Kidney tubule cell (primary cell): ENCODE measurements around the gene GTF3C2.

Source experiments
- DNase-seq: peaks from one replicate; pipeline ENCODE4 v3.0.0-alpha.2; 2018; ENCODE audit warnings: low spot score

Gene GTF3C2

GRCh38 chr2:27356382-27357181 is at the start of gene GTF3C2:
Gene GTF3C2, minus strand, starts transcription at chr2:27356764. Its CDS starts 13,210 bp downstream, at chr2:27343554.
- DNase-seq, result peak; percentile 98

- no peak for DNase-seq
These were observed 44.0 kb upstream of the GTF3C2 start for GRCh38 chr2:27400348-27401135.

DNA sequence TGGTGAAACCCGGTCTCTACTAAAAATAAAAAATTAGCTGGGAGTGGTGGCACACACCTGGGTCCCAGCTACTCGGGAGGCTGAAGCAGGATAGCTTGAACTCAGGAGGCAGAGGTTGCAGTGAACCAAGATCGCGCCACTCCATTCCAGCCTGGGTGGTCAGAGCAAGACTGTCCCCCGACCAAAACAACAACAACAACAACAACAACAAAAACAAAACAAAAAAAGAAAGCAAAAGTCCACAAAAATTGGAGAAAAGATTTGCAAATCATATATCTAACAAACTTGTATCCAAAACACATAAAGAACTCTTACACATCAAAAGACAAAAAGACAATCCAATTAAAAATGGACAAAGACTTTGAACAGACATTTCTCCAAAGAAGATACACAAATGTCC is 42.4 kb upstream of the GTF3C2 start:
- DNase-seq, result no peak

DNA sequence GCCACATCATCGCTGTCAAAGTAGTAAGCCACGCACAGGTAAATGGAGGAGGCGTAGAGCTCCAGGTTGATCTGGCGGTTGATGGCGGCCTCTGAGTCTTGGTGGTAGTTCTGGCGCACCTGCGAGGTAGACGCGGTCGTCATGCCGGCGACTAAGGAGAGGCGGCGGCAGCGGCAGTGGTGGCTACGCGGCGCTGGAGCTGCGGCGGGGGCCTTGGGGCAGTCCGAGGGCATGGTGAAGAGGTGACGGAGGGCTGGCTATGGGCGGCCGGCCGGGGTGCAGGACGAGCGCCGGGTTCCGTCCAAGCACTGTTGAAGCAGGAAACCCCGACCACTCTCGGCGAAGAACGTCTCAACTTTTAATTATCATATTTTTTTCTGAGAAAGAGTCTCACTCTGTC is 36.7 kb upstream of the GTF3C2 start:
- DNase-seq, result no peak

- DNase-seq, result no peak
These were observed 34.5 kb upstream of the GTF3C2 start for GRCh38 chr2:27390822-27391679.

DNA sequence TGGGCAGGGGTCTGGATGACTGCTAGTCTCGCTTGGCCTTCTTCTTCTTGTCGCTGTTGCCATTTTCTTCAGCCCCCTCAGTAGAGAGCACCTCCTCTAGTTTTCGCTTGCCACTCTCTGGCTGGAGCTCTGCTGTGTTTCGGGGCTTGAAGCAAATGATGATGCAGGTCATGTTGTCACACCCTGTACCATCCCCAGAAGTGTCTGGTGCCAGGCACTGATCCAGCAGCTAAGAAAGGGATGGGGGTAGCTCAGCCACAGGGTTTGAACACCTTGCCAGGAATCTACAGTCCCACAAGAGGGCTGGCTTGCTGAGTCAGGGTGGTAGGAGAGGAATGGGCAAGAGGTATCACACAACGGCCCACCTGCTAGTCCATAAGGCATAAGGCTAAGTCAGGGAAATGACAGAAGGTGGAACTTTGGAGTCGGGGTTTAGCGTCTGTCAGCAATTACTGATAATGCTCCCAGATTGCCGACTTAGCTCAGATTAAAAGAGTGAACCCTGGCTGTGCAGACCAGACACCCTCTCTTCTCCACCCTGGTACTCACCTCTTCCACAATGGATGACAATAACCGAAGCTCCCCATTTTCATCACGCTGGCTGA is 25.1 kb upstream of the GTF3C2 start:
- no peak for DNase-seq

GRCh38 chr2:27380626-27381545 is 24.3 kb upstream of the GTF3C2 start, which contains the start of gene ZNF513:
Gene ZNF513, minus strand, starts transcription at chr2:27380734. Its CDS starts 208 bp downstream, at chr2:27380526.
- peak; percentile 94 for DNase-seq

DNA sequence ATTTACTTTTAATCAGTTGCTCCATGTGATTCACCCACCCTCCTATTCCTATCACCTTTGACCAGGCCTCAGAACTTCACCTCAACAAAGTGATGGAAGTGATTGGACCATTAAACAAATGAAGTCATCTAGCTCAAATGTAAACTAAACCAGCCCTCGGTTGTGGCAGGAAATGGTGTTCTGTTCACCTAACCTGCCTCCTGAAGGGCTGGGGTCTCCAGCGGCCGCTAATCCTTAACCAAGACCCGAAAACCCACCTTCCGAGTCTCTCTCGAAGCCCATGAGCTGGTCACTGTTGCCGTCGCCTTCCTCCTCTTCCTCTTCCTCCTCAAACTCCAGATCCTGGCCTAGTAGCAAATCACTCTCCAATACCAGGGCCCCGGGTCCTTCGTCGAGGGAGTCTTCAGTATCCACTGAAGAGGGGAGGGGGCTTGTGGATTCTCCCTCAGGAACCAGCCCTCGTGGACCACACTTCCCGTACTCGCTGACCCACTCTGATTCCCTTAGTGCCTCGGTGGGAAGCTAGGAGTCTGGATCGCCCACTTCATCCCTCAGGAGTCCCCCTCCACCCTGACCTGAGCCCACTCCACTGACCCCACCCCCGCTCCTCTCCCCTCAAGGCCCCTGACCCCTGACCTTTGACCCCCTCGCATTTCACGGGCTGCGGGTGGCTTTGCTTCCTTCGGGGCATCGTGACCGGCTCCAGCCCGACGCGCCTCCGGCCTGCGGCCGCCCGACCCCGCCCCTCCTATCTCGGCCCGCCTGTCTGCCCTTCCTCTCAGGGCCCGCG is 23.5 kb upstream of the GTF3C2 start:
- peak; percentile 77 for DNase-seq

DNA sequence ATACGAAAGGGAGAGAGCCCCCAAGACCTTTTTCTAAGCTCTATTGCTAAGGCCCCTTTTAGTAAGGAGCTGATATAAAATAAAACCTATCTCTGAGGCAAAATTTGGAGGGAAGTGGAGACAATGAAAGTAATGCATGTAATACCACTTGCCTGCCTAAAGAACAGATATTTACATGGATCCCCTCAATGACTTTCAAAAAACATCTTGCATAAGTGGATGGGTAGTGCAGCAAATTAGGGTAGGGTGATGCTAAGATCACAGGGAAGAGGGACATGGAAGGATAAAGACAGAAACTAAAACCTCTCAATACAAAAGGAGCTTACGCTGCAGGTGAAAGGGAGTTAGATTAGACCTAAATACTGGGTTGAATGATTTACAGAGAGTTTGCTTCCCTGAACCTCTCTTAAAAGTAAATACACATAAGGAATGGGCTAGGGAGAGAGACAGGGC is 22.8 kb upstream of the GTF3C2 start:
- DNase-seq, result no peak

DNA sequence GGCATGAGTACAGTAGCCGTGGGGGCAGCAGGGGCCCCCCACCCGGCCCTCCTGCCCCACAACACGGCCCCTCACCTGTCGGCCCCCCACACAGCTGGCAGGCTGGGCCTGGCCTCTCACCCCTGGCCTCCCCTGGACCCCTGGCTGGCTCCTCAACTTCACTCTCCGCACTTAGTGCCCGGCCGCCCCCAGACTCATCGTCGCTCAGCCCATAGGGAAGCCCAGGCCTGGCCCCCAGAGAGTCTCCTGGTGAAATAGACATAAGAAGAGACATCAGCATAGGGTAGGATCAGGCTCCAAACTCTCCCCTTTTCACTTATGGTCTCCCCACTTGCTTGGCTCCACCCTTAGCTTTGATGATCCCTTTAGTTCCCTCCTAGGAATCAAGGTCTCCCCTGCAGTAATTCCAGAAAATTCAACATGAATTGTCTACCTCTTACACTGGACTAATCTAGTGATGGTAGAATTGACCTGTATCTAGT is 22.3 kb upstream of the GTF3C2 start:
- DNase-seq, result no peak

DNA sequence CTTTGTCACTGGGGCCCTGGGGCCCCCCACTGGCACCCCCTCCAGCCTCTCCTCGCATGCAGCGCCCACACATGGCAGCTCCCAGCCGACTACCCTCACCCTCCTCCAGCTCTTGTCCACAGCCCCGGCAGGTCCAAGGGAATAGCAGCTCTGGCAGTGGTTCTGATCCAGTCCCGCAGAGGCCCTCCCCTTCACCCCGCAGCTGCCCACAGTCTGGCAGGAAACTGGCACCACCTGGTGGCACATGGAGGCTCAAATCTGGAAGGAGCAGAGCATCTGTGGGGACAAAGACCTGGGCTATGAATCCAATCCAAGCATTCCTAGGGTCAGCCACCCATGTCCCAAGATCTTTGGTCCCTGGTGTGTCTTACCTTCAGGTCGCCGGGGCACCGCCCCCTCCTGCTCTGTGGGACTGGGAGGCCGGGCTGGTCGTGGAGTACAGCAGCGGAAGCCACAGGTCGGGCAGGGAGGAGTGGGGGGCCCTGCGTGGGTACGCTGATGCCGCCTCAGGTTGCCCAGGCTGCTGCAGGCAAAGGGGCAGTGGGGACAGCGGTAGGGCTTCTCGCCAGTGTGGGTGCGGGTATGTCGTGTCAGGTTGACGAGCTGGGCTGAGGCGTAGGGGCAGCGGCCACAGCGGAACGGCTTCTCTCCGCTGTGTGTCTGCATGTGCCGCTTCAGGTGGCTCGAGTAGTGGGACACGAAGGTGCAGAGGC is 21.7 kb upstream of the GTF3C2 start:
- peak; percentile 67 for DNase-seq

GRCh38 chr2:27377618-27378095 is 21.1 kb upstream of the GTF3C2 start:
- no peak for DNase-seq

DNA sequence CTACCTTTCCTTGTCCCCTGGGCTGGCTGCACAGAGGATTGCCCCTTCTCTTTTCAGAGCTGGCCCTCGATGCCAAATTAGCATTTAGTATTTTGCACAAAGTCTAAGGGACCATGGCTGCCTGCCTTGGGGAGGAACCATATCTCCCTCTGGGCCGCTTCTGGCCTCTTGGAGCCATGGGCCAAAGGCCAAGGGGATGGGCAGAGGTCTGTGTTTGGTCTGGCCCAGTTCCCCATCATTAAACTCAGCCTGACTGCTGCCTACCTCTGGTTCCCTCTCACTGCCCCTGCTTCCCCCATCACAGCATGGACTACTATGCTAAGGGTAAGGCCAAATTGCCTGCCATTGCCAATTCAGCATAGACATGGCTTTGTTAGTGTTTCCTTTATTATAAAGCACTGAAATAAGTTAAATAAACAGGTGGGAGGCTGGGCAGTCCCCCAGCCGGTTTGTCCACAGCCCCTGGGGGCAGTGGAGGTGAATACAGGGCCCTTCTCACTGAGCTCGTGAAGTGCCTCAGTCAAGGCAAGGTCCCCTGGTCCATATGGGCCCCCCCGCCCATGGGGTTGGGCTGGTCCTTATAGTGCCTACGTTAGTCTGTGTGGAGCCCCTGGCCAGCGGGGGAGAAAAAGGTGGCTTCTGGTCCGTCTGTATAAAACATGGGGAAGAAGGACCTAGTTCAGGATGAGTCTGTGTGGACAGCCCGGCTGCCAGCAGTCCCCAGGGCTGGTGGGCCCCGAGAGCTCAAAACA is 20.5 kb upstream of the GTF3C2 start:
- DNase-seq, result no peak

- DNase-seq, result no peak
These were observed 19.7 kb upstream of the GTF3C2 start for GRCh38 chr2:27376151-27376865.

DNA sequence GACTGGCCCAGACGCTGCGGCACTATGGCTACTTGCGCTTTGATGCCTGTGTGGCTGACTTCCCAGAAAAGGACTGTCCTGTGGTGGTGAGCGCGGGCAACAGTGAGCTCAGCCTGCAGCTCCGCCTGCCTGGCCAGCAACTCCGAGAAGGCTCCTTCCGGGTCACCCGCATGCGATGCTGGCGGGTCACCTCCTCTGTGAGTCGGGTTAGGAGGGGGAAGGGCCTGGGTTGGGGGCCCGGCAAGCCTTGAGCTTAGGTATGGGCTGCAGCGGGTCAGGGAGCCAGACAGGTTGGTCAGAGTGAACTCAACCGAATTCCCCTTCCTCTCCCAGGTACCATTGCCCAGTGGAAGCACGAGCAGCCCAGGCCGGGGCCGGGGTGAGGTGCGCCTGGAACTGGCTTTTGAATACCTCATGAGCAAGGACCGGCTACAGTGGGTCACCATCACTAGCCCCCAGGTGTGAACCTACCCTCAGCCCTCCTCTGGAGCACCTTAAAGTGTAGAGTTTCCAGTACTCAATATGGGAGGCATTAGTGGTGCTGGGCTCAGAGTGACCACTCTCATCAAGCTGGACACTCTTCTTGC is 19.0 kb upstream of the GTF3C2 start:
- DNase-seq, result no peak

GRCh38 chr2:27373567-27373966 is 17.0 kb upstream of the GTF3C2 start:
- no peak for DNase-seq

DNA sequence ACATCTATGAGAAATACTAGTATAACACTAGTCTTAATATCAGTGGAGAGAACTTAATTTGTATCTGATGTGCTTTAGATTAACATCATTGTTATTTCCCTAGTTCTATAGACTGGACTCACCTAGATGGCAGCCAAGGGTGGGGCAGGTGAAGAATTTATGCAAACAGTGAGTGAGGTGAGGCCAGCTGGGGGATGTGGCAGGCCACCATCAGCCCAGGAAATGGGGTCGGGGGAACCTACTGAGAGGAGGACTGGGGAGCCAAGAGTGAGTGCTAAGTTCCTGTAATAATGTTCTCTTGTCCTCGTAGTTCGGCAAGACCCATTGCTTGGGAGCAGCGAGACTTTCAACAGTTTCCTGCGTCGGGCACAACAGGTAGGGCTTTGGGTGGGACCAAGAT is 16.4 kb upstream of the GTF3C2 start:
- DNase-seq, result no peak
